ENCODE data around the gene ATP8B4.

ATP8B4 gene

DNA sequence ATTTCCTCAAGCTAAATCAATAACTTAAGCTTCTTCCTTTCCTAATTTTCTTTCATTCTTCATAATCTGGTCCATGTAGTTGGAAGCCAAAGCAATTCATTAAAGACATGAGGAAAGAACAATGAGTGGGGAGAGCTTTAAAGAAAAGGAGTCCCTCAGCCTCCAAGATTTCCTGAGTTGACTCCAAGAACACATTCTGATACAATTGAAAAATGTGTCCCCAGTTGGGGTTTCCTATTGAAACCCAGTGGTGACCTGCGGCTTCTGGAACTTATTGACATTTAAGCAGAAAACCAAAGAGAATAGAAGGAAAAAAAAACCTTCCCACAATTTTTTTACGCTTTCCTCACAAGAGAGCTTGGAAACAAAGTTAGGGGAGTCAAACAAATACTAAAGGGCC, 37.0 kb downstream of the ATP8B4 start:
- no peak for TF ChIP-seq JUND (IDR thresholded peaks at IDR 0.05; ENCODE audit: low read depth)
- no peak for DNase-seq (ENCODE audit: low read depth in 1 of 2, low spot score in 1 of 2)
- in situ Hi-C loops (cut with HindIII; ENCODE audit: low pct_unique_long_range_greater_than_20kb, low sequenced_read_pairs) = no loop called here

GRCh38 chr15:50077651-50078050, 41.4 kb downstream of the ATP8B4 start:
- no peak for DNase-seq (ENCODE audit: low read depth in 1 of 2, low spot score in 1 of 2)
- no peak for TF ChIP-seq JUND (IDR thresholded peaks at IDR 0.05; ENCODE audit: low read depth)
- in situ Hi-C loops (cut with HindIII; ENCODE audit: low pct_unique_long_range_greater_than_20kb, low sequenced_read_pairs) = no loop called here

- in situ Hi-C loops (cut with HindIII; ENCODE audit: low pct_unique_long_range_greater_than_20kb, low sequenced_read_pairs) = no loop called here
- DNase-seq (ENCODE audit: low read depth in 1 of 2, low spot score in 1 of 2) = no peak
- TF ChIP-seq JUND (IDR thresholded peaks at IDR 0.05; ENCODE audit: low read depth) = no peak
Observed at GRCh38 chr15:50077176-50077575, 41.9 kb downstream of the ATP8B4 start.

- DNase-seq (ENCODE audit: low read depth in 1 of 2, low spot score in 1 of 2) = no peak
- in situ Hi-C loops (cut with HindIII; ENCODE audit: low pct_unique_long_range_greater_than_20kb, low sequenced_read_pairs) = no loop called here
- TF ChIP-seq JUND (IDR thresholded peaks at IDR 0.05; ENCODE audit: low read depth) = no peak
Observed at GRCh38 chr15:50075319-50075718, 43.7 kb downstream of the ATP8B4 start.

DNA sequence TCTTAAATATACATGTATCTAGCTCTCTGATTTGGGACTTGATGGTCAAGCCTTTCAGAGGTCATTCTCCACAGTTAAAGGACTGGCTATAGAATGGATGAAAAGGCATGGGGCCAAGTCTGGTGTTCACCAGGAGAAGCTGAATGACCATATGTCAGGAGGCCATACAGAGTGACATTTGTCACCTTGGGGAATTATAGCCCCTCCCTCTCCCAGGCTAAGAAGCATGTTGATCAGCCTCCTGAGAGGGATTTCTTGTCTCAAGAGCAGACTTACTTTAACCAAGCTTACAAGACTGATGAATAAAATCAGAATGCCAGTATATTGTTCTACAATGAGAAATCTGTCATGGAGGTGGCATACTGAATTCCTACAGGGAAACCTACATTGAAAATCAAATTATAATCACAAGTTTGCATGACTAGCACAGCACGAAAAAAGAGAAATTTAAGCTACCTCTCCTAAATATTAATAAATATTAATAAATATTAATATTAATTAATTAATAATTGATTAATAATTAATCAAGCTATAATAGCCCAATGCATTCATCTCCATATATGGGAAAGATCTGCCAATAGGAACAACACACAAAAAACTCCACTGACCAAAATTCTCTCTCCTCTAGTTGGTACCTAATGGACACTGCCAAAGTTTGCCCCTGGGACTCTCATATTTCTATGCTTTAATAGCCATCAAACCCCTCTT, 47.3 kb downstream of the ATP8B4 start:
- no peak for TF ChIP-seq JUND (IDR thresholded peaks at IDR 0.05; ENCODE audit: low read depth)
- in situ Hi-C loops (cut with HindIII; ENCODE audit: low pct_unique_long_range_greater_than_20kb, low sequenced_read_pairs) = no loop called here
- no peak for DNase-seq (ENCODE audit: low read depth in 1 of 2, low spot score in 1 of 2)

- TF ChIP-seq JUND (IDR thresholded peaks at IDR 0.05; ENCODE audit: low read depth) = no peak
- no peak for DNase-seq (ENCODE audit: low read depth in 1 of 2, low spot score in 1 of 2)
- in situ Hi-C loops (cut with HindIII; ENCODE audit: low pct_unique_long_range_greater_than_20kb, low sequenced_read_pairs) = no loop called here
Observed at GRCh38 chr15:50068016-50068415, 51.0 kb downstream of the ATP8B4 start.

GRCh38 chr15:50067254-50067653, 51.8 kb downstream of the ATP8B4 start:
- in situ Hi-C loops (cut with HindIII; ENCODE audit: low pct_unique_long_range_greater_than_20kb, low sequenced_read_pairs) = no loop called here
- no peak for TF ChIP-seq JUND (IDR thresholded peaks at IDR 0.05; ENCODE audit: low read depth)

DNA sequence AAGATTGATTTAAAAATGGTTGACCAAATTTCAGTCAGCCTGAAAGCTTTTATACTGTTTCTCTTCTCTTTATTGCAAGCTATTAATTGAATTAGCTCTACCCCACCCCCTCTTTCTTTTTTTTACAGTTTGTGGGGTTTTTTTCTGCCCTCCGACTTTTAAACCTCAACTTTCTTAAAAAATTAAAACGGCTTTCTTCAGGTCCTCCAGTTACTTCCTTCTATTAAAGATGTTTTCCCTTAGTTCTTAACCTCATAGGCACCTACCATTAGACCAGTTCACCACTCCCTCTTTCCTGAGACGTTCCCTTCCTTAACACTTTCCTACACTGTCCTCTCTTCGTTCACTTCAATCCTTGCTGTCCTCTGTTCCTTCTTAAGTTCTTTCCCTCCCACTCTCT, 52.4 kb downstream of the ATP8B4 start:
- TF ChIP-seq JUND (IDR thresholded peaks at IDR 0.05; ENCODE audit: low read depth) = no peak
- in situ Hi-C loops (cut with HindIII; ENCODE audit: low pct_unique_long_range_greater_than_20kb, low sequenced_read_pairs) = no loop called here
- DNase-seq (ENCODE audit: low read depth in 1 of 2, low spot score in 1 of 2) = no peak

More at GRCh38 chr15:50067254-50067653, 51.8 kb downstream of the ATP8B4 start:
- no peak for DNase-seq (ENCODE audit: low read depth in 1 of 2, low spot score in 1 of 2)

- no peak for DNase-seq (ENCODE audit: low read depth in 1 of 2, low spot score in 1 of 2)
- in situ Hi-C loops (cut with HindIII; ENCODE audit: low pct_unique_long_range_greater_than_20kb, low sequenced_read_pairs) = no loop called here
- TF ChIP-seq JUND (IDR thresholded peaks at IDR 0.05; ENCODE audit: low read depth) = no peak
Observed at GRCh38 chr15:50066202-50066601, 52.8 kb downstream of the ATP8B4 start.

GRCh38 chr15:50065279-50065678, 53.8 kb downstream of the ATP8B4 start:
- no peak for DNase-seq (ENCODE audit: low read depth in 1 of 2, low spot score in 1 of 2)
- in situ Hi-C loops (cut with HindIII; ENCODE audit: low pct_unique_long_range_greater_than_20kb, low sequenced_read_pairs) = no loop called here
- no peak for TF ChIP-seq JUND (IDR thresholded peaks at IDR 0.05; ENCODE audit: low read depth)

DNA sequence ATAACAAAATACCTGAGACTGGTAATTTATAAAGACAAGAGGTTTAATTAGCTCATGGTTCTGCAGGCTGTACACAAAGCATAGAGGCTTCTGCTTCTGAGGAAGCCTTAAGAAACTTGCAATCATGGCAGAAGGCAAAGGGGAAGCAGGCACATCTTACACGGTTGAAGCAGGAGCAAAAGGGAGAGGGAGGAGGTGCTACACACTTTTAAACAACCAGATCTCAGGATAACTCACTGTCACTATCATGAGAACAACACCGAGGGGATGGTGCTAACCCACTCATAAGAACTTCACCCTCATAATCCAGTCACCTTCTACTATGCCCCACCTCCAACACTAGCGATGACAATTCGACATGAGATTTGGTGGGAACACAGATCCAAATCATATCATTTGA, 54.4 kb downstream of the ATP8B4 start:
- no peak for DNase-seq (ENCODE audit: low read depth in 1 of 2, low spot score in 1 of 2)
- no peak for TF ChIP-seq JUND (IDR thresholded peaks at IDR 0.05; ENCODE audit: low read depth)
- in situ Hi-C loops (cut with HindIII; ENCODE audit: low pct_unique_long_range_greater_than_20kb, low sequenced_read_pairs) = no loop called here

DNA sequence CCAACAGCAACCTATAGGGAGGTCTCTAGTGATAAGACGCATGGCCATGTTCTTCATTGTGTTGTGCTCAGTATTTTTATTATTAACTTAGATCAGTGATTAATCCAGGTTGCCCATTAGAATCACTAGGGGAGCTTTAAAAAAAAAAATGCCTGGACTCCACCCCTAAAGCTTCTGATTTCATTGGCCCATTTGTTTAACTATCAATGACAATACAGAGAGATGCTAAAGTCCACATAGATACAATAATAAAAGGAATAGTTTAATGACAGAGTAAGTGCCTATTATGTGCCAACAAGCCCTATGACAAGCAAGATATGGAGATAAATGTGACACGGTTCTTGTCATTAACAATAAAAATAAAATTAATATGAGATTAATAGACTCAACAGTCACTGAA, 55.8 kb downstream of the ATP8B4 start:
- TF ChIP-seq JUND (IDR thresholded peaks at IDR 0.05; ENCODE audit: low read depth) = no peak
- in situ Hi-C loops (cut with HindIII; ENCODE audit: low pct_unique_long_range_greater_than_20kb, low sequenced_read_pairs) = no loop called here
- DNase-seq (ENCODE audit: low read depth in 1 of 2, low spot score in 1 of 2) = no peak

GRCh38 chr15:50061503-50061902, 57.5 kb downstream of the ATP8B4 start:
- no peak for DNase-seq (ENCODE audit: low read depth in 1 of 2, low spot score in 1 of 2)
- TF ChIP-seq JUND (IDR thresholded peaks at IDR 0.05; ENCODE audit: low read depth) = no peak
- in situ Hi-C loops (cut with HindIII; ENCODE audit: low pct_unique_long_range_greater_than_20kb, low sequenced_read_pairs) = no loop called here

GRCh38 chr15:50059883-50060282, 59.1 kb downstream of the ATP8B4 start:
- no peak for DNase-seq (ENCODE audit: low read depth in 1 of 2, low spot score in 1 of 2)
- no peak for TF ChIP-seq JUND (IDR thresholded peaks at IDR 0.05; ENCODE audit: low read depth)
- in situ Hi-C loops (cut with HindIII; ENCODE audit: low pct_unique_long_range_greater_than_20kb, low sequenced_read_pairs) = no loop called here

Data from T47D (cell line).